MM.1S (cell line): ENCODE measurements around the gene FSIP1.

ENCODE experiments used
- CTCF ChIP-seq: fragments of 300-600 bp; sonication (generic); IDR thresholded peaks from 2 replicates; pipeline ENCODE4 v1.5.1; 2016; ENCODE audit warnings: antibody characterized with exemption, low read length, mixed read lengths
- EZH2 ChIP-seq: fragments of 300-600 bp; sonication (generic); optimal IDR thresholded peaks from 2 replicates; pipeline ENCODE3; 2017; ENCODE audit warnings: low read depth, mild to moderate bottlenecking, antibody characterized with exemption, low read length, mixed read lengths

DNA sequence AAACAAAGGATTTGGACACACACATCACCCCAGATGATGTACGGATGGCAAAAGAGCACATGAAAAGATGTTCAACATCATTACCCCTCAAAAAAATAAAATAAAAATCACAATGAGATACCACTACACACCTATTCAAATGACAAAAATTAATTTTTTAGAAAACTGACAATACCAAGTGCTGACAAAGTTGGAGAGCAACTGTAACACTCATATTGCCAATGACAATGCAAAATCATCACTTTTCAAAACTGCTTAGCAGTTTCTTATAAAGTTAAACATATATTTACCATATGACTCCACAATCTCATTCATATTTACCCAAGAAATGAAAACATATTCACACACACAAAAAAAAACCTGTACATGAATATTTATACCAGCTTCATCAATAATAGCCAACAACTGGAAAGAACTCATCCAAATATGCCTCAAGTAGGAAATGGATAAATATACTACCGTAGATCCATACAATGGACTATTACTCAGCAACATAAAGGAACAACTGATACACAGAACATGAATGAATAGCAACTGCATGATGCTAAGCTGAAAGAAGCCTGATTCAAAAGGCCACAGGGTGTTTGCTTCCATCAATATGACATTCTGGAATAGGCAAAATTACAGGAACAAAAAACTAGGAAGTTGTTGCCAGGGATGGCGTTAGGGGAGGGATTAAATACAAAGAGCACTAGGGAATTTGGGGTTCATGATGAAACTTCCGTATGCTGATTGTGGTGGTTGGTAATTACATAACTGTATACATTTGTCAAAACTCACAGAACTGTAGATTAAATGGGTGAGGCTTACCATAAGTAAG lies 1.3 kb downstream of the FSIP1 start:
- TF ChIP-seq CTCF (no peak), EZH2 (no peak)
